ENCODE results near the gene DOK3.

The DOK3 gene

GRCh38 chr5:177503351-177504085, 6.1 kb downstream of the DOK3 start:
- TF ChIP-seq POLR2A (IDR thresholded peaks at IDR 0.05; ENCODE audit: low read depth, low read length), result no peak
- FAIRE-seq, result no peak

GRCh38 chr5:177502886-177503285, 6.7 kb downstream of the DOK3 start:
- DNase-seq (ENCODE audit: insufficient read length, low spot score), result no peak
- no peak for FAIRE-seq
- TF ChIP-seq POLR2A (IDR thresholded peaks at IDR 0.05; ENCODE audit: low read depth, low read length), result no peak

More at GRCh38 chr5:177503351-177504085, 6.1 kb downstream of the DOK3 start:
- DNase-seq (ENCODE audit: insufficient read length, low spot score), result no peak

- DNase-seq (ENCODE audit: insufficient read length, low spot score), result no peak
- FAIRE-seq, result no peak
- TF ChIP-seq POLR2A (IDR thresholded peaks at IDR 0.05; ENCODE audit: low read depth, low read length), result no peak
Measured at GRCh38 chr5:177501874-177502678, 7.5 kb downstream of the DOK3 start.

- DNase-seq (ENCODE audit: insufficient read length, low spot score) (peak; percentile 94), FAIRE-seq (no peak)
- 0 out of 2 replicates have a peak, but pooled peaks have one; percentile 19 for TF ChIP-seq POLR2A (IDR thresholded peaks at IDR 0.05; ENCODE audit: low read depth, low read length)
Measured at GRCh38 chr5:177500685-177501522, 8.7 kb downstream of the DOK3 start.

- DNase-seq (ENCODE audit: insufficient read length, low spot score) (no peak), FAIRE-seq (no peak)
- TF ChIP-seq POLR2A (IDR thresholded peaks at IDR 0.05; ENCODE audit: low read depth, low read length), result no peak
Measured at GRCh38 chr5:177499842-177500241, 9.8 kb downstream of the DOK3 start.

- no peak for TF ChIP-seq POLR2A (IDR thresholded peaks at IDR 0.05; ENCODE audit: low read depth, low read length)
- FAIRE-seq (no peak), DNase-seq (ENCODE audit: insufficient read length, low spot score) (no peak)
Measured at GRCh38 chr5:177498013-177498787, 11.4 kb downstream of the DOK3 start.

- peak; percentile 95 for TF ChIP-seq POLR2A (IDR thresholded peaks at IDR 0.05; ENCODE audit: low read depth, low read length)
- DNase-seq (ENCODE audit: insufficient read length, low spot score) (peak; percentile 96), FAIRE-seq (no peak)
Measured at GRCh38 chr5:177497292-177498012, 12.2 kb downstream of the DOK3 start, which contains the start of gene PDLIM7. TSS of gene PDLIM7 (minus strand) at chr5:177497604. CDS start at chr5:177496512, 1,092 bp downstream.

GRCh38 chr5:177496727-177497291, 12.8 kb downstream of the DOK3 start:
- DNase-seq (ENCODE audit: insufficient read length, low spot score), result peak; percentile 75
- no peak for FAIRE-seq
- no peak; the same call in none of the 2 replicates for TF ChIP-seq POLR2A (IDR thresholded peaks at IDR 0.05; ENCODE audit: low read depth, low read length)

- TF ChIP-seq POLR2A (IDR thresholded peaks at IDR 0.05; ENCODE audit: low read depth, low read length), result no peak
- FAIRE-seq, result no peak
- DNase-seq (ENCODE audit: insufficient read length, low spot score), result no peak
Measured at GRCh38 chr5:177496070-177496726, 13.4 kb downstream of the DOK3 start.

- DNase-seq (ENCODE audit: insufficient read length, low spot score) (peak; percentile 86), FAIRE-seq (no peak)
- peak; percentile 53; the same call in 1 of the 2 replicates for TF ChIP-seq POLR2A (IDR thresholded peaks at IDR 0.05; ENCODE audit: low read depth, low read length)
Measured at GRCh38 chr5:177495243-177496060, 14.2 kb downstream of the DOK3 start.

Data from H54 (cell line).